Stimulated activated CD8-positive, alpha-beta memory T cell treated with anti-CD3 and anti-CD28 coated beads, Interleukin-15, amount 100 ng/mL, for 1 hour (primary cell): ENCODE data around the gene C5AR1.
"Not testable (repeated sequence)": the region's sequence is repeated elsewhere in the genome, so short reads cannot be mapped to it uniquely, and the experiment has no call there.

Experiments
- DNase-seq: peaks from one replicate; pipeline ENCODE4 v3.0.0-alpha.2; 2020; ENCODE audit warnings: low read depth

C5AR1 gene

DNA sequence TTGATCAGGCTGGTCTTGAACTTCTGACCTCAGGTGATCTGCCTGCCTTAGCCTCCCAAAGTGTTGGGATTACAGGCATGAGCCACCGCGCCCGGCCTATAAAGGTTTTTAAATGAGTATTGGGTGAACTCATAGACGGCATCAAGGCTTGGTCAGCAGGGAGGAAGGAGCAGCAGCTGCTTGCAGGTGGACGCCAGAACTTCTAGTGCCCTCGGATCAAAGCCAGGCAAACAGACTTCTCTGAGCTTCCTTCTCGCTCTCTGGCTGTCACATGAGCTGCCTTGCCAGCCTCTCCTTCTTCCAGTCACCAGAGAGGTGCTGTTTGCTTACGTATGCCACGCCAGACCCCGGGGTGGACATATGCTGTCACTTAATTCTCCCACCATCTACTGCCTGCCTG is 55.8 kb downstream of the C5AR1 start:
- DNase-seq: not testable (repeated sequence)

- no peak for DNase-seq
Observed at GRCh38 chr19:47370045-47370611, 60.5 kb downstream of the C5AR1 start.

DNA sequence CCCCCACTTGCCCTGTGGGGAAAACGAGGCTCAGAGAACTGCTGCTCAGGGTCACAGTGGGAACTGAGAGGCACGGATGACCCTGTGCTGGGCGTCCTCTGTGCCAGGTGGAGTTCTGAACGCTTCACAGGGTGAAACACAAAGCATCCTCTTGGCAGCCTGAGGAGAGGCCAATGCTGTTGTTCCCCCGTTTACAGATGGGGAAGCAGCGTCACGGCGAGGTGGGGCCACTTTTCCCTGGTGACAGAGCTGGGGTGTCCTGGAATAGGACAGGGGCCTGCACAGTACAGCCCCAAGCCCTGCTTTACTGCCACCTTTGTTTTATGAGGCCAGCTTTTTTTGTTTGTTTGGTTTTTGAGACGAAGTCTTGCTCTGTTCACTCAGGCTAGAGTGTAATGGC is 61.6 kb downstream of the C5AR1 start:
- DNase-seq: no peak
